GM19372 (cell line): ENCODE measurements around the gene STXBP4.

Source experiments
- ATAC-seq: cut with Tn5 transposase; IDR thresholded peaks from one replicate; pipeline ENCODE4 v1.9.1; 2021; ENCODE audit warnings: mild to moderate bottlenecking, low read depth, moderate library complexity; ENCODE audit not compliant: unreplicated experiment

The STXBP4 gene

DNA sequence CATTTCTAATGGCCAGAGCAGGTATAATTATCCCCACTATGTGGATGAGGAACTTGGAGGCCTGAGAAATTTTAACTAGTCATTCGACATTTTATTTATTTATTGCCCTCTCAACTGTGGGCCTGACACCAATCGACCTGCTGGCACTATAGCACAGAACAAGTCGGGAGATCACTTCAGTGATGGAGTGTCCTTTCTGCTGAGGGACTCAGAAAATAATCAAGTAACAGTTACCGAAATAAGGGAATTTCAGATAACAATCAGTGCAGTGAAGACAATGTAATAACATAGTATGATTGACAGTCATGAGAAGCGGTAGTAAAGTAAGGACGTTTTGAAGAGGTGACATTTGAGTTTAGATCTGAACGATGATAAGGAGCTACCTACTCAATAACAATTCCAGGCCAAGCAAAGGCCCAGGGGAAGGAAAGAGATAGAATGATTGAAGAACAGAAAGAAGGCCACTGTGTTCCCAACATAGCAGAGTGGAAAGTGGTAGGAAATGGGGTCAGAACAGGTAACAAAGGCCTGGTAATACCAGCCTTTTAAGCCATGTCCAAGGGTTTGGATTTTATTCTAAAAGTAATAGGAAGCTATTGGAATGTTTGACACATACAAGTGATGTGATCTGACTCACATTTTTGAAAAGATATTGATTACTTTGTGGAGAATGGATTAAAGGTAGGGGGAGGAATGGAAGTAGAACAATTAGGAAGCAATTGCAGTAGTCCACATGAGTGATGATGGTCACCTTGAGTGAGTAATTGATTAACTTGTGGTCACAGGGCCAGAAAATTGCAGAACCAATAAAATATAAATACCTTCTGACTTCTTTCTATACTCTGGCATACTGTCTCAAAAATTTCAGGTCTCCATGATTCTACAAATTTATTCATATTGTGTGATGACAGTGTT is 1.4 kb downstream of the STXBP4 start:
- ATAC-seq = no peak

DNA sequence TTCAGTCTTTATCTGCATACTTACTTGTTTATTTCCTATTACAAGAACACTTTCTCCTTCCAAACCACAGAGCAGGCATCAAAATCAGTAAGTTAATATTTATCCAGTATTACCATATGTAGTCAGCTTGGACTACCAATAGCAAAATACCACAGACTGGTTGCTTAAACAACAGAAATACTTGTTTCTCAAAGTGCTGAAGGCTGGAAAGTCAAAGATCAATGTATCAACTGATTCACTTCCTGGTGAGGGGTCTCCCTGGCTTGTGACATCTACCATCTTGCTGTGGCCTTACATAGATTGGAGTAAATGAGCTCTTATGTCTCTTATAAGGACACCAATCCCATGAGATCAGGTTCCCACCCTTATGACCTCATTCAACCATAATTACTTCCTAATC is 2.6 kb downstream of the STXBP4 start:
- ATAC-seq = no peak

DNA sequence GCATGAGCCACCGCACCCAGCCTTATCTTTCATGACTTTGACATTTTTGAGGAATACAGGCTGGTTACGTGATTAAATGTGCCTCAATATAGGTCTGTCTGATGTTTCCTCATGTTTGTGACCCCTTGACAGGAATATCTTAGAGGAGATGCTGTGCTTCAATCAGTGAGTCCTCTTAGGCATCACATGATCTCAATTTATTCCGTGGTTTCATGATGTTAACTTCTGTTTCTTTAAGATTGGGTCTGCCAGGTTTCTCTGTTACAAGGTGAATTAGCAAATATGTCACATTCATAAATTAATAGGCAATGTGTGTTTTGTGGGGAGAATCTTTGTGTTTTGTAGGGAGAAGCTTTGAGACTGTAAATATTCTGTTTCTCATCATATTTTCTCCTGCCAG is 3.3 kb downstream of the STXBP4 start:
- ATAC-seq = no peak

DNA sequence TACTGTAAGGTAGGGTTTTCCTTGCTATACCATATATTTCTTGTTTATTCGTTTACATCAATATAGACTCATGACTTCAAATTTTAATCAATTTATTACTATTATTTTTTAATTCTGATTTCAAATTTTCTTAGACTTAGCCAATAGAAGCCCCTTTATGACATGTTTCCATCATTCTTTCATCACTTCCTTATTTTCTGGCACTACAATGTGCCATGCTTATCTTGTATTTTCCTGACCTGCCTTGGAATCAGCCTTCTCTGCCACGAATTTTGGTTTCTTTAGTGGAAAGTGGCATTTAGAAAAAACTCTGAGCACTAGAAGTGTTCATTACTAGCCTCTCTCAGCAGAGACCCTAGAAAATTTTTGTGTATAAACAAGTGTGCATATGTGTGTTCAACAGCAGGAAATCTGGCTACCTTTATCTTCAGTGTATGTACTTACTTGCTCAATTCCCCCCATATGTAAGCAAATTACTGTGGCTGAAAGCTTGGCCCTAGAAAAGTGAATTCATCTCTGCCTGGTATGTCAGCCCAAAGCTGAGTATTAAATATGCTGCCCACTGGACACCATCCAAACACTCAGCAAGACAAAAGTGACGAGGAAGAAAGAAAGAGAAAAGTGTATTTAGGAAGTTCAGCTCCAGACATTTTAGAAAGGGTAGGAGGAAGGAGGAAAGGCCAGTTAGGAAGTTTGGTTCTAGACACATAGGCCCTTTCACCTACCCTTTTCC is 4.0 kb downstream of the STXBP4 start:
- ATAC-seq = no peak

DNA sequence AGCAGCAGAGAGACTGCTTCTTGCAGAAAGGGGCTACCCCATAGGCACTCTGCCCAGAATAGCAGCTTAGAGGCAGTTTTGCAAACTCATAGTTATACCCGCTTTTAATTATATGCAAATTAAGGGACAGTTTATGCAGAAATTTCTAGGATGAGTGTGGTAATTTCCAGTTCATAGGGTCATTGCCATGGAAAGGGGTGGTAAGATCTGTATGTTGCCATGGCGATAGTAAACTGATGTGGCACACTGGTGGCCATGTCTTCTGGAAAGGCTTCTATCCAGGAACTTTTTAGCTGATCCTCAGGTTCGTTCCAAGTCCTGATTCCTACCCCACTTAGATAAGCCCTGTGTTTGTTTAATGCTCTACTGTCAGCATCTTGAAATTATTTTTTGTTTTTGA is 6.2 kb downstream of the STXBP4 start:
- ATAC-seq = no peak

DNA sequence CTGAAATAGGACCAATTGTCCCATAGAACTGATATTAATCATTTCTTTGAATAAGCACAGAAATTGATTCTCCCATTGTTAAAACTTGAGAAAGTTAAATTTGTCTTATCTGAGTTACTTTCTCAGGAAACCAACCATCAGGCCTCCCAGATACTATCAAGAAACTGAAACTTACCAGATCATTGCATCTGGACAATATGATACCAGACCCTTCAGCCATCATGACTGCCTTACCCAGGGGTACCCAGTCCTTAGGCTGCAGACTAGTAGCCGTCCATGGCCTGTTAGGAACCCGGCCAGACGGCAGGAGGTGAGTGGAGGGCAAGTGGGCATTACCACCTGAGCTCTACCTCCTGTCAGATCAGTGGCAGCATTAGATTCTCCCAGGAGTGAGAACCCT is 7.8 kb downstream of the STXBP4 start:
- no peak for ATAC-seq

DNA sequence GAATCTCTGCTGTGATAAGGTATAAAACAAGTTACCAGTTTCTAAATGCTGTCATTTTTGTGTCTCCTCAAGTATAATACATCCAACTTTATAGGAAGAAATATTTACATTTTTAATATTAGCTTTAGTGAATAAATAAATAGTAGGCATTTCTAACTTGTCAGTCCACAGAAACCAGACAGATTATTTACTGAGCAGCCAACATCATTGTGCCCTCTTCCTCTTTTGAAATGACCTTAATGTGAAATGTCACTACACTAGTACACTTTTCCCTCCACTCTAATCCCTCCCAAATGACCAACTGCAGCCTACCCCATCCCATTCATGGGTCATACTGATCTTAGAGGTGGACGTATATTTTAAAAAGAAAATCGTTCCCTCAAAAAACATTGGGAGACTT is 9.2 kb downstream of the STXBP4 start:
- ATAC-seq = no peak

DNA sequence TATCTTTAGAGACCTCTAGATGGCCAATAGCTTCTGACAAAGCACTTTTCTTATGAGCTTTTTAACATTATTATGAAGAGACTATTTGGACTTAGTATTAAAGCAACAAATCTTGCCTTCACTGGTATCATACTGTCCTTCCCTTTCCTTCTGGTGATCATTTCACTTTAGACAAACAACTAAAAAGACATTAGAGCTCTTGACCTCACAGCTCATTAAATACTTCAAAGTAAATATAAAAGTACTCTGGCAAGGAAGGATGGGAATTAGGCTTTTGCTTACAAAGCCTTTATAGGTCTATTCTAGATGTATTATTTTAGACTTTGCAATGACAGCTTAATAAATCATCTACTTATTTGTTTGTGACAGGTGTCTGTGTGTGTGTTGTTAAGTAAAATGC is 11.1 kb downstream of the STXBP4 start:
- no peak for ATAC-seq

DNA sequence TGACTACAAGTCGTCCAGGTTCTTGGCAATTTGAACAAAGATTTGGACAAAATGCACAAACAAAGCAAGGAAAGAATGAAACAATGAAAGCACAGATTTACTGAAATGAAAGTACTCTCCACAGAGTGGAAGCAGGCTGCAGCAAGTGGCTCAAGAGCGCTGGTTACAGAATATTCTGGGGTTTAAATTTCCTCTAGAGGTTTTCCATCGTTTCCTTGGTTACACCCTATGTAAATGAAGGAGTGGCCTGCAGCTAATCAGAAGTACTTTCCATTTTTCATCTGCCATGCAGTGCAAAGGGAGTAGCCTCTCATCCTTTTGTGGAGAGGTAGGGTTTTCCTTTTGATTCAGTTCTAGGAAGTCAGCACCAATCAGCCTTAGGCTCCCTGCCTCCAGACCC is 11.8 kb downstream of the STXBP4 start:
- ATAC-seq = no peak

DNA sequence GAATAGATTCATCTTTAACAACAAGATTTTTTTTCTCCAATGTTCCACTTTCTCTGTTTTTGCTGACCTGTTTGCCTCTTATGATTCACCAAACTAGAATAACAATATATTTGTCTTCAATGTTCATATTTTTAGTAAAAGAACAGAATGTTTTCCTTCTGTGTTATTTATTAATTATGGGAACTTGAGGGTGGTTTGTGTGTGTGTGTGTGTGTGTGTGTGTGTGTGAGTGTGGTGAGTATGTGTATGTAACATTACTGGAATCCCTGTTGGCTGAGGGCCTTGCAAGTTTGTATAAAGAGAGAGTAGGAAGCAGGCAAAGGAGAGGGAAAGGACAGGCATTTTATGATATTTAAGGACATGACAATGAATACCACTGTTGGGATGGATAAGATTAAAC is 13.8 kb downstream of the STXBP4 start:
- ATAC-seq = no peak

DNA sequence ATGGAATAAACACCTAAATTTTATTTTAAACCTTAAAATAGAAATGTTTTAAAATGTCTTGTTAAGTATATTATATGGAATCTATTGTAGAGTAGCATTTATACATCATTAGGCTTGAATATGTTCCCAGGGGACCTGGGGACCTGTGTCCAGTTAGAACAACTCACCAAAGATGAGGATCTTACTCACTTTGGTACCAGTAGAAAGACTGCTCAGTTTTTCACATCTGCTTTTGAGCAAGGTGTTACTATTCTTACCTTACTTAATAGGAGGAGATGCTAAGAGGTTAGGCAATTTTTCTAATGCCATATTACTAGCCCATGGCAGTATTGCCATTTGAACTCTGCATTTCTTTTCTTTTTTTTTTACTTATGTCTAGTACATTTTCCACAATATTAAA is 14.7 kb downstream of the STXBP4 start:
- no peak for ATAC-seq

DNA sequence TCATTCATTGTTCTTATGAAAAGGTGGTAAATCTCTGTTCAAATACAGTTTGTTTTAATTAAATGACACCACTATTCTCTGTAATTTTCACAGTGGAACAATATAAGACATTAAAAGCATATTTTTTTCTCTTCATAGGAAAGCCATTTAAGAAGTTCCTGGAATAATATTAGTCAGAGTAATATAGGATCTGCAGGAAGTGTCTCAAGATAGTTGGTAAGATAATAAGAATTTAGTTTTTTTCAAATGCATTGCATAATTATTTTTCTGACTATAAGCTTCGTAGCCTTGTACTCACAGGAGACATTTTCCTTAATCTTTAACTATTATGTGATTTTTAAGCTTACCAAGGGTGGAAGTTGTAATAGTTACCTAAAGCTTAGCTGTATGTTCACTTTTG is 16.9 kb downstream of the STXBP4 start:
- no peak for ATAC-seq

DNA sequence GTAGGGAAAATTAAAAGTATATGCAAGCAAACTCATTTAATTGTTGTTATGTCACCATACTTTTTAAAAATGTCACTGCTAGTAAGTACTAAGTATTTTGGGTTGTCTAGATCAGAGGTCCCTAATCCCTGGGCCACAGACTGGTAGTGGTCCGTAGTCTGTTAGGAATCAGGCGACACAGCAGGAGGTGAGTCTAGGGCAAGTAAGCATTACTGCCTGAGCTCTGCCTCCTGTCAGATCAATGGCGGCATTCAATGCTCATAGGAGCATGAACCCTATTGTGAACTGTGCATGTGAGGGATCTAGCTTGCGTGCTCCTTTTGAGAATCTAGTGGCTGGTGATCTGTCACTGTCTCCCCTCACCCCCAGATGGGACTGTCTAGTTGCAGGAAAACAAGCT is 21.6 kb downstream of the STXBP4 start:
- ATAC-seq = no peak

DNA sequence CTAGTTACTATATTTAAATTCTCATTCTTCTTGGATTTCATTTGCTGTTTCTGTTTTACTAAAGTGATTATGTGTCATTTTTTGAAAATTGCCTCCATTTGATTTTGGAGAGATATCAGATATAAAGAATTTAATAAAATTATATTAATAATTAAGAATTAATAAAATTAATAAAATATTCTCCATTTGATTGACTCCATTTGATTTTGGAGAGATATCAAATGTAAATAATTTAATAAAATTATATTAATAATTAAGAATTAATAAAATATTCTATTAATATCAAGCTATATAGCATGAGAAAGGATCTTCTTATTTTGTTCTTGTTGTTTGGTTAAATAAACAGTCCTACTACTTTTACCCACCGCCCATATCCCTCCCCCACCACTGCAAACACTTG is 23.0 kb downstream of the STXBP4 start:
- no peak for ATAC-seq

DNA sequence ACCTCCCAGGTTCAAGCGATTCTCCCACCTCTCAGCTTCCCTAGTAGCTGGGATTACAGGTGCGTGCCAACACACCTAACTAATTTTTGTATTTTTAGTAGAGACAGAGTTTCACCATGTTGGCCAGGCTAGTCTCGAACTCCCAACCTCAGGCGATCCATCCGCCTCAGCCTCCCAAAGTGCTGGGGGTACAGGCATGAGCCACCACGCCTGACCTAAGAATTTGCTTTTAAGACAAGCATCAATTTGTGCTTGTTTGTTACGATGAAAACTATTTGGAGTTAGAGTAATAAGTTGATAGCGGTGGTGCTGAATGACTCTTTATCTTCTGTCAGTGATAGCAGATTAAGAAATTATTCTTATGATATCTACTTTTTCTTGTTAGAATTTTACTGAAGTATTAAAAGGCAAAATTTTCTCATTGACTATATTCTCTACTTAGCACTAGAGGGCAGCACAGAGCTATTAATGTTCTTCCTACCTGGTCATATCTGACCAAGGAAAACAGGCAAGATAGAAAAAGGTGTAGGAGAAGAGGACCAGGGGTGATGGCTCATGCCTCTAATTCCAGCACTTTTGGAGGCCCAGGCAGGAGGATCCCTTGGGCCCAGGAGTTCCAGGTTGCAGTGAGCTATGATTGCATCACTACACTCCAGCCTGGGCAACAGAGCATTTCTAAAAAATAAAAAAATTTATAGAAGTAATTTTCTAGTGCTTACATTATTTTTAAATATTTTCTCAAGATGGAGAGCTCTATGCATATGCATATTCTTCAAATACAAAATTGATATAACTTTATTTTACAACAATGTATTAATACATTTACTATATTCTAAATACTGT is 24.5 kb downstream of the STXBP4 start:
- no peak for ATAC-seq

DNA sequence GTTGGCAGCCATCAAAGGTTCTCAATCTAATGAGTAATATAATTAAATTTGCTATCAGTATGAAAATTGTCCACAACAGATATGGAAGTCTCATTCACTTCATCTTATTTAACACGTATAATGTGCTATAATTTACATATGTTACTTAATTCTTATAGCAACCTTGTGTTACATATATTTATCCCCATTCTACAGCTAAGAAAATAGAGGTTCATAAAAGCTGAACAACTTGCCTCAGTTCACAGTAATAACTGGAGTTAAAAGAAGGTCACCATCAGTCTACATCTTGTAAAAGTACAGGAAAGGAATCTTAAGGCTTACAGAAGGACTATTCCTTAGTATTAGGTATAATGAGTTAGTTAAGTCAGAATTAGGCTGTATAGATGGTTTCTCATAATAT is 27.9 kb downstream of the STXBP4 start:
- ATAC-seq = no peak

DNA sequence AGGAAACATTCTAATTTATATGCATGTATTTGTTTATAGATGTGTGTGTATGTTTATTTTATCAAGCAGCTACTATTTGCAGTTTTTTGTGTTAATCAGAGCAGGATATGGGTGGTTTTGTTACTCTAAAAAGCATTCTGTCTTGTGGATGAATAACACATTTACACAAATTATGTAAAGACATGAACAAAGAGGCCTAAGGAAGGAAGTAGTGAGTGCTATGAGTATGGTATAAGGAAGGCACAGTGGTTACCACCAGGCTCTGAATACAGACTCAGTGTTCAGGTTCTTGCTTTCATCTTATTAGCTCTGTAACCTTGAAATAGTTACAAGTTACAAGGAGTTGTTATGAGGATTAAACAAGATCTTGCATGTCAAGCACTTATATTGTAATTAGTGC is 33.9 kb downstream of the STXBP4 start:
- ATAC-seq = no peak

DNA sequence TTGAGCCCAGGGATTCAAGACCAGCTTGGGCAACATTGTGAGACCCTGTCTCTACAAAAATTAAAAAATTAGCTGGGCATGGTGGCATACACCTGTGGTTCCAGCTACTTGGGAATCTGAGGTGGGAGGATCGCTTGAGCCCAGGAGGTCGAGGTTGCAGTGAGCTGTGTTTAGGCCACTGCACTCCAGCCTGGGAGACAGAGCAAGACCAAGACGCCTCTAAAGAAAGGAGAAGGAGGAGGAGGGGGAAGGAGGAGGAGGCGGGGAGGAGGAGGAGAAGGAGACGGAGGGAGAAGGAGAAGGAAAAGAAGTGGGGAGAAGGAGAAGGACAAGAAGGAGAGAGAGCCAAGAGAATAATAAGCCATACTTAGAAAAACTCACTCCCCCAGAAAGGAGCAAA is 35.9 kb downstream of the STXBP4 start:
- no peak for ATAC-seq

DNA sequence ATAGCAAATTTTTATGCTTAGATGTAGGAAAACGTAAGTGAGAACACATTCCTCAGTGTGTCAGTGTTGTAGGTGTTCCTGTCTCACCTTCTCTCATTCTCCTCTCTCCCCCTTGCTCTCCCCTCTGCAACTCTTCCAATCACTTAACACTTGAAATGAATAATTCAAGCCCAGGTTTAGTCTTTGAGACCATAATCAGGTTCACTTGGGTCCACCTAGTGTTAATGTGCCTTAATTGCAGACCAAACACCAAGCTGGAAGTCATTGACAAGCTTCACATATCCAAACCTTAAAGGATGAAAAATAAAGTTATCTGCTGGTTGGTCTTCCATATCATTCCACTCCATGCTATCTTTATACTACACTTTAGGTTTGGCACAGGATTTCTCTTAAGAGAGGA is 37.0 kb downstream of the STXBP4 start:
- no peak for ATAC-seq

DNA sequence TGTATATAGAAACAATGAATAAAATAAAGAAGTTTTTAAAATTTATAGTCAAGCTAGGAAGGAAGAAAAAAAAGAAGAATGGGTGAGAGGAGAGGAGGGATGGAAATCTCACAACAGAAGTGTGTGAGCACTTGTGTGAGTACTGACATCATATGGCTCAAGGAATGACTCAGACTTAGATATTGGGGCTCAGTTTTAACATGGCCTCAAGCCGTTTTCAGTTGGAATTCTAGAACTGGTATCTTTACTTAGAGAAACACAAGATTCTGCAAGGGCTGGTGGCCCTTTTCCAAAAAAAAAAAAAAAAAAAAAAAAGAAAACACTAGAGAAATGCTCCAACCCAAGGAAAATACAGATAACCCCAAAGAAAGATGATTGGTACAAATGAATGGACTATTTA is 55.1 kb downstream of the STXBP4 start:
- ATAC-seq = no peak

DNA sequence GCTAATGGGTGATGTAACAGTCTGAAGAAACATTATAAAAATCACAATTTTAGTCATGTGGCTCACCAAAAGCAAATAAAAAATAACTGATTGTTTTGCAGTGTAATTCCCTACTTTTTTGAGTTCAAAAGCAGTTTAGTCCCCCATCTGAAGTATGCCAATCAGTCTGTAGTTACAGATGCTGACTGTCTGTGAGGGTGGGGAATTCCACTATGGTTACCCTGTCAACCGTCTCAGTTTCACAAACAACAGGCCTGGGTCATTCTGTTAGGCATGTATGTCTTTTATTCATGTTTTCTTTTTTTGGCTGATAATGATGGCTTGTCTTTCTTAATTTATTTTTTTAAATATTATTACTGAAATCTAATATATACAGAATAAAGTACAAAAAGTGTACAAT is 69.3 kb downstream of the STXBP4 start:
- ATAC-seq = peak; percentile 99
